Activated T-cell treated with anti-CD3 and anti-CD28 coated beads for 4 hours (primary cell): ENCODE measurements around the gene LRRC73.
"Not testable (repeated sequence)": the region's sequence is repeated elsewhere in the genome, so short reads cannot be mapped to it uniquely, and the experiment has no call there.

Experiments
- DNase-seq: peaks from one replicate; pipeline ENCODE4 v3.0.0-alpha.2; 2020

Gene LRRC73

GRCh38 chr6:43459535-43459934 is 50.6 kb downstream of the LRRC73 start:
- no peak for DNase-seq

GRCh38 chr6:43458154-43458553 is 52.0 kb downstream of the LRRC73 start:
- not testable (repeated sequence) for DNase-seq

GRCh38 chr6:43457643-43458042 is 52.5 kb downstream of the LRRC73 start:
- DNase-seq, result no peak
